GM08714 (cell line): ENCODE measurements around the gene HS1BP3.

Source experiments
- H3K4me3 ChIP-seq: fragments of 200-500 bp; sonication (Bioruptor generic); 2 replicates; pipeline ENCODE4 v1.5.1; 2014; ENCODE audit warnings: mild to moderate bottlenecking, low read length, inconsistent platforms
- ZNF274 ChIP-seq: IDR thresholded peaks from 2 replicates; pipeline ENCODE4 v1.6.1; 2012; ENCODE audit warnings: mild to moderate bottlenecking, low read depth, low read length

The HS1BP3 gene

GRCh38 chr2:20650877-20651730, at the start of gene HS1BP3:
Gene HS1BP3, minus strand, starts transcription at chr2:20651098. Its CDS starts 35 bp downstream, at chr2:20651063.
- H3K4me3 ChIP-seq, result peak within 1 kb of the TSS; percentile 68
- no peak for TF ChIP-seq ZNF274

GRCh38 chr2:20698916-20699613, 48.2 kb upstream of the HS1BP3 start:
- TF ChIP-seq ZNF274, result no peak
- no peak overlapping the region for H3K4me3 ChIP-seq

DNA sequence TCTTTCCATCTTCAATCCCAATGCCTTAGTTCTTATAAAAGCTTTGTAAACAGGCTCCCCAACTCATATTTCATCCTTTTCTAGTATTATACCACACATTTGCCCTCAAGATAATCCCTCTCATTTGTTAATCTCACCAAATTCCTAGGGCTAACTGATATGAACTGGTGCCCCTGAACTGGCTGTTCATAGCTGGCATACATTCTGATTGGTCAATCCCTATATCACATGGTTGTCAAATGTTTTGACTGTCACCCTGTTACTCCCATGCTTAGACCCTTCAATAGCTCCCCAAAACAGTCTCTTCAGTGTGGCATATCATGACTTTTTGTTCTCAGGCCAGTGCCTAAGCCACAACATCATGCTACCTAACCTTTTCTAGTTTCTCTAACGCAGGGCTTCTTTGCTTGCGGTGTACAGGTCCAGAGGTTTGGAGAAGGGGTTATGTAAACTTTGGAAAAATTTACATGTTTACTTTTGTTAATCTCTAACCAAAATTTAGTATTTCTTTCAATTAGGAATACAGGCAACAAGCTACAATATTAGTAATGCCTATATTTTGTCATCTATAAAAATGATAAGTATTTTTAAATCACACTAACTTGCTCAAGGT, 46.5 kb upstream of the HS1BP3 start:
- H3K4me3 ChIP-seq, result no peak overlapping the region
- TF ChIP-seq ZNF274, result no peak

DNA sequence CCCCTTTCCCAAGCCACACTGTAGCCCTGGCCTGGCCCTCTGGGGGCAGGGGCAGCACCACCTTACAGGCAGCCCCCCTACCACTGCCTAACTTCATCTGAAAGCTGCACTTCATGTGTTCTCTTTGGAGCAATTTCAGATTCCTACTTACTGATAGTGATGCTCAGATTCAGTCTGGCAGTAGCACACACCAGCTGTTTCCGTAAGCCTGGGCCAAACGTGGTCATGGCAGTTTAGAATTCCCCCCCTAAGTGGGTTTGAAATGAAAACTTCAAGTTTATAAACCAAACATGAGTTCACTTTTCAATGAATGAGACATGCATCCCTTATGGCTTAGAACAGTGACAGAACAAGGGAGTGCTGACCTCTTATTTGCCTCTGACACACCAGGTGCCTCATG, 45.5 kb upstream of the HS1BP3 start:
- TF ChIP-seq ZNF274, result no peak
- H3K4me3 ChIP-seq, result no peak overlapping the region

GRCh38 chr2:20693317-20693716, 42.4 kb upstream of the HS1BP3 start:
- no peak for TF ChIP-seq ZNF274
- no peak overlapping the region for H3K4me3 ChIP-seq

- no peak overlapping the region for H3K4me3 ChIP-seq
- TF ChIP-seq ZNF274, result no peak
Measured at GRCh38 chr2:20692081-20692480, 41.2 kb upstream of the HS1BP3 start.

GRCh38 chr2:20691076-20691734, 40.3 kb upstream of the HS1BP3 start:
- no peak overlapping the region for H3K4me3 ChIP-seq

GRCh38 chr2:20689428-20690264, 38.7 kb upstream of the HS1BP3 start:
- TF ChIP-seq ZNF274, result no peak

More at GRCh38 chr2:20691076-20691734, 40.3 kb upstream of the HS1BP3 start:
- no peak for TF ChIP-seq ZNF274

DNA sequence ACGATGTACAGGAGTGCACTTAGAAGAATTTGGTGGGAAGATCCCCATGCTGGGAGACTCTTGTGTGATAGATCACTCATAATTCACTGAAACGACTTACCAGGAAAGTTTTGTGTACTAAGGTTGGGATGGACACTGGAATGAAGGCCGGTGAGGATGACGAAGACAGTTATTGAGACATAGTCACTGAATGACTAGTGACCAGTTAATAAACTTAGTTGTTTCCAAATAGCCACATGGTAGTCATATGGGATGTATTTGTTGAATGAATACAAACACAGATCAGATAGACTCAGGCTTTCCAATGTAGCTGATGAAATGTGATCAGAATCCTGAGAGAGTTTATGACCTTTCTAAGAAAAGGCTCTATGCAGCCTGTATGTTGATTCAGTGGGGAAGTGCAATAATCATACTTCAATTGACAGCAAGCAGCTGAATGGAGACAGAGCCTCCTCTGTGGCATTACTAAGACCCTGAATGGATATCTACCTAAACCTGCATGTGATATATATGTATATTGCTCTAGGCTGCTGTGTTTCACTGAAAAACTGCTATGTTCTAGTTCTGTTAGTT, 36.4 kb upstream of the HS1BP3 start:
- TF ChIP-seq ZNF274, result no peak
- H3K4me3 ChIP-seq, result no peak overlapping the region

More at GRCh38 chr2:20689428-20690264, 38.7 kb upstream of the HS1BP3 start:
- H3K4me3 ChIP-seq, result no peak overlapping the region

- TF ChIP-seq ZNF274, result no peak
- no peak overlapping the region for H3K4me3 ChIP-seq
Measured at GRCh38 chr2:20684581-20685063, 33.7 kb upstream of the HS1BP3 start.

GRCh38 chr2:20682167-20682920, 31.4 kb upstream of the HS1BP3 start:
- TF ChIP-seq ZNF274, result no peak

DNA sequence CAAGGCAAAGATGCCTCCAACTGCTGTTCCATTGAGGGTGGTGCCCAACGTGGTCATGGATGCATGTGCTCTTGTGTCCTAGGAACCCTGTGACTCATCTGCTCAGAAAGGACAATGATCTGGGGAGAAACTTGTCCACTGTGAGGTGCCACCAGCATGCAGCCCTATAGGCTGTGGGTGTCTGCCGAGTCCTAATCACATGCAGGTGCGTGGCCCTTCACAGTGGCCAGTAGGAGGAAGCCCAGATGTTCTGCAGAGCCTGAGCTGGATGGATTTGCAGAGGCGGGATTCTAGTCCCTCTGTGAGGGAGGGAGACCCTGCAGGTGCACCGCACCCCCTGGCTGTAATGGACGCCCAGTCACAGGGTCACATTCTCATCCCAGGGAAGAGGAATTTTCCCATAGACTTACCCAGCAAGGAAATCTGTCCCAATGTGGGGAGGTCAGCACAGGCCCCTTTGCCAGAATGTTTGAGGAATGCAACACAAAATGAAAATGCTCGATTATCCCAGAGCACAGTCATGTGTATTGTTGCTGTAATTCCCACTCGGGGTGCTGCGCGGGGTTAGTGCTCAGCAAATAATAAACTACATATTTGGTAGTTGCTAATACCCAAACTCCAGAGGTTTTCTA, 30.0 kb upstream of the HS1BP3 start:
- TF ChIP-seq ZNF274, result no peak
- H3K4me3 ChIP-seq, result no peak overlapping the region

More at GRCh38 chr2:20682167-20682920, 31.4 kb upstream of the HS1BP3 start:
- no peak overlapping the region for H3K4me3 ChIP-seq
